ENCODE results near the gene GTF2IRD1.
"Not testable (repeated sequence)": the region's sequence is repeated elsewhere in the genome, so short reads cannot be mapped to it uniquely, and the experiment has no call there.

GTF2IRD1 gene

GRCh38 chr7:74474271-74474865, 20.7 kb downstream of the GTF2IRD1 start:
- DNase-seq, result no peak

DNA sequence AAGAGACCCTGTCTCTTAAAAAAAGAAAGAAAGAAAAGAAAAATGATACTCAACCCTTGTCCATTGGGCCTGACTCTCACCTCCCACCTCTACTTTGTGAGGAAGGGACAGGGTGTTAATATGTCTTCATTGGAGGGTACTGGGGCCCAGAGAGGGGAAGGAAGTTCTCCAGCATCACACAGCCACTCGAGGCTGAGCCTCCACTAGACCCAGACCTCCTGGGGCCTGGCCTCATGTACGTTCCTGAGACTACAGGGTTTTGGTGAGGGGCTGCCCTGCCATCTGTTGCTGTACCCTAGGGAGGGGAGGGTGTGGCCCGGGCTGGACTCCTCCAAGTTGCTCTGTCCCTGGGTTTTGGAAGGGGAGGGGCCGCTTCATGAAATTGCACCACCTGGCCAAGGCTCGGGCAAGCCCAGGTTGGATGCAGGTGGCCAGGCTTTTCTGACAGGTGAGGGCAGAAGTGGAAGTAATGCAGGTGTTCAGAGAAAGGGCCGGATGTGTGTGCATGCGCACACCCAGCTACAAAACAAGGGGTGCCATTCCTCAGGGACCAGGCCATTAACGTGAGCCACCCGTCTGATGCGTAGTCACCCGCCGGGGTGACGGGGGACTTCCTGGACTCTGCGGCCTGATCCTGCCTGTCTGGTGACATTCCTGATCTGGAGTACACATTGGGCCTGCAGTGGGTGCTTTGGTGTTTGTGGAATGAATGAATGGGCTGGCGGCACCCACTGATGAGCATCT, 21.7 kb downstream of the GTF2IRD1 start:
- no peak for DNase-seq

- DNase-seq, result no peak
These were observed 22.3 kb downstream of the GTF2IRD1 start for GRCh38 chr7:74475987-74476350.

GRCh38 chr7:74476626-74477025, 22.9 kb downstream of the GTF2IRD1 start:
- no peak for DNase-seq

DNA sequence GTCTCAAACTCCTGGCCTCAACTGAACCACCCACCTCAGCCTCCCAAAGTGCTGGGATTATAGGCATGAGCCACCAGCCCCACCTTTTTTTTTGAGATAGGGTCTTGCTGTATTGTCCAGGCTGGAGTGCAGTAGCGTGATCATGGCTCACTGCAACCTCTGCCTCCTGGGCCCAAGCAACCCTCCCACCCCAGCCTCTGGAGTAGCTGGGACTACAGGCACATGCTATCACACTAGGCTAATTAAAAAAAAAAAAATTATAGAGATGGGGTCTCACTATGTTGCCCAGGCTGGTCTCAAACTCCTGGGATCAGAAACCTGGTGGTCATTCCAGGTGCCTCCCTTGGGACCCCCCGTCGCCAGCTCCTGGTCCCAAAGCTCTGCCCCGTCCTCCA, 25.0 kb downstream of the GTF2IRD1 start:
- DNase-seq, result no peak

DNA sequence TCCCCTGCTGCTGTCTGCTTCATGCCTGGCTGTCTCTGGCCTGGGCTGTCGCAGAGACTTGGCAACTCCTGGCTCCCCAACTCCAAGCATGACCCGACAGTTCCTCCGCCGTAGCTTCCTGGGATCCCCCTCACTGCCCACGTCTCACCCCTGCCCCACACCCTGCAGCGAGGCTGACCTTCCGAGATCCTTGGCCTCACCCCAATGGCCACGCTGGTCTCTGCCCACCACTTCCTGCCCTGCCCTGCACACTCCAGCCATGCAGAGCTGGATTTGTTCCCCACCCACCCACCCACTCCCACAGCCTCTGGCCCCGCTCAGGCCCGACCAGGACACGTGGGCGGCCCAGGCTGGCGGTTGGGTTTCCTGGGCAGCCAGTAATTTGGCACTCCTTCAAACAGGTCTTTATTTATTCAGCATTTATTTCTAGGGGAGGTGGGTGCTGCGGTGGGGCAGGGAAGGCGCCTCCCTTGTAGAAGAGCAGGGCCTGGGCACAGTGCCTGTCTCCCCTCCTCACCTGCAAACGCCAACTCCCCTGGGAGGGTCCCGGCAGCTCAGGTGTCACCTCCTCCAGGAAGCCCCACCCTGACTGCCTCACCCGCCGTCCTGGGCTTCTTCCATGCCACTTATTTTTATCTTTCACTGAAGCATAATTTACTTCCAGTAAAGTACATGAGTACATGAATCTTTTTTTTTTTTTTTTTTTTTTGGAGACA, 25.5 kb downstream of the GTF2IRD1 start:
- no peak for DNase-seq

- DNase-seq, result no peak
These were observed 26.5 kb downstream of the GTF2IRD1 start for GRCh38 chr7:74479961-74480829.

DNA sequence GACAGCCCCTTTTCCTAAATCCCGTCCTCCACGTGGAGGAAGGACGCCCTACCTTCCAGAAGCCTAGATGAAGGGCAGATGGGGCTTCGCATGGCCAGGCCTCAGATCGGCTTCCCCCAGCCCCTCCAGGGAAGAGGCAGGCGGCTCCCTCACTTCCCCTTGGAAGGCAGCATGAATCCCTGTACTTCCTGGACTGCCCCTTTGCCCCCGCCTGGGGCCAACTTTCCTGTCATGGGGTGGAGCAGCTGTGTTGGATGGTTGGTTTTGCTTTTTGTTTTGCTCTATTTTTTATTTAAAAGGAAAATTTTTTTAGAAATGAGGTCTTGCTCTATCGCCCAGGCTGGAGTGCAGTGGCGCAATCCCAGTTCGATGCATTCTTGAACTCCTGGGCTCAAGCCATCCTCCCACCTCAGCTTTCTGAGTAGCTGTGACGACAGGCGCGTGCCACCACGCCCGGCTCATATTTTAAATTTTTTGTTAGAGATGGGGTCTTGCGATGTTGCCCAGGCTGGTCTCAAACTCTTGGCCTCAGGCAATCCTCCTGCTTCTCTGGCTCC, 27.2 kb downstream of the GTF2IRD1 start:
- DNase-seq, result no peak

GRCh38 chr7:74481458-74482196, 27.9 kb downstream of the GTF2IRD1 start:
- no peak for DNase-seq

DNA sequence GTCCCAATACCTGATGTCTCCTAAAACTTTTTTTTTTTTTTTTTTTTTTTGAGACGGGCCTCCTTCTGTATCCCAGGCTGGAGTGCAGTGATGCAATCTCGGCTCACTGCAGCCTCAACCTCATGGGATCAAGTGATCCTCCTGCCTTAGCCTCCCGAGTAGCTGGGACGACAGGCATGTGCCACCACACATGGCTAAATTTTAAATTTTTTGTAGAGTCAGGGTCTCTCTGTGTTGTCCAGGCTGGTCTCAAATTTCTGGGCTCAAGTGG, 28.4 kb downstream of the GTF2IRD1 start:
- DNase-seq, result no peak

DNA sequence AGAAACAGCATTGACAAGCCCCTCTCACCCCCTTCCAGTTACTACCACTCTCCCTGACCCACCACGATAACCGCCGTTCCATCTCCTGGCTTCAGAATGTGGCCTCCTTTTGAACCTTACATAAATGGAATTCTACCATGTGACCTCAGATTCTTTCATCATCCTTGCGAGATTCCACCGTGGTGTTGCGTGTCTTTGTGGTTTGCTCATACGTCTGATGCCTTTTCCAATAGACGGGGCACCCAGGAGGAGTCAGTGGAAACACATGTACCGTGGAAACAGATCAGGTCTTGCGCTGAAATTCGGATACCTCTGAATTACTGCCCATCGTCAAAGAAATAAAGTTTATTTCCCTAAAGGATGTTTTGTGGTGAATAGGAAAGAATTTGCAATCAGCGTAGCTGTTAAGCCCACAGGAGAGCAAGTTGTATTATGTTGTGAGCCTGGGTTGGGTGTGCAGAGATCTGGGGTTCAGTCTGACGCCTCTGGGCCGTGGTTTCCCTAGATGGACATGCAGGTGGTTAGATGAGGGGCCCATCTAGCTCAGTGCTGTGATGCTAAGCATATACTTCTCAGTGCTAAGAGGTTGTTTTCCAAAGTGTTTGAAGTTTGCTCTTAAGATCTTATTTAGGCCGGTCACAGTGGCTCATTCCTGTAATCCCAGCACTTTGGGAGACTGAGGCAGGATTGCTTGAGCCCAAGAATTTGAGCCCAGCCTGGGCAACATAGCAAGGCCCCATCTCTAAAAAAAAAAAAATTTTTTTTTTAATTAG, 29.1 kb downstream of the GTF2IRD1 start:
- no peak for DNase-seq

DNA sequence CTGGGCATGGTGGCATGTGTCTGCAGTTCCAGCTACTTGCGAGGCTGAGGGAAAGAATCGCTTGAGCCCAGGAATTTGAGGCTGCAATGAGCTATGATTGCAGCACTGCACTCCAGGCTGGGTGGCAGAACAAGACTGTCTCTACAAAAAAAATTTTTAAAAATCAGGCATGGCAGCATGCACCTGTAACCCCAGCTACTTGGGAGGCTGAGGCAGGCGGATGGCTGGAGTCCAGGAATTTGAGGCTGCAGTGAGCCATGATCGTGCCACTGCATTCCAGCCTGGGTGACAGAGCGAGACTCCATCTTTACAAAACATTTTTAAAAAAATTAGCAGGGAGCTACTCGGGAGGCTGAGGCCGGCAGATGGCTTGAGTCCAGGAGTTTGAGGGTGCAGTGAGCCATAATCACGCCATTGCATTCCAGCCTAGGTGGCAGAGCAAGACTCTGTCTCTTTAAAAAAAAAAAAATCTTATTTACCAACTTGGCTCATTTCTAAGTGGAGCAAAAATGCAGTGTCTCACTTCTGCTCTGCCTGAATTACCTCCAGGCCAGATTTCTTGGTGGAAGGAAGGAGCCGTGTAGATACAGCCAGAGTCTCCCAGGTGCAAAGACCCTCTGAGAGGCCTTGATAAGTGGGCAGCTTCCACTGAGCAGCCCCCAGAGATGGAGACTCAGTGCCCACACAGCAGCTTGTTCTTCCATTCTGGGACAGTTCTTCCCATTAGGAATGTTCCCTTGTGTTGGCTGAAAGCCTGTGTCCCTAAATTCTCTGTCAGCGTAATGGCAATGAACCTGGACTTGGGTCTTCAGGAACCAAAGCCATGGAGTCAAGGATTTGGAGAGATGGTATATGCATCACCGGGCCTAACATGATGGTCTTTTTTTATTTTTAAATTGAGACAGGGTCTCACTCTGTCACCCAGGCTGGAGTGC, 30.0 kb downstream of the GTF2IRD1 start:
- DNase-seq, result no peak

DNA sequence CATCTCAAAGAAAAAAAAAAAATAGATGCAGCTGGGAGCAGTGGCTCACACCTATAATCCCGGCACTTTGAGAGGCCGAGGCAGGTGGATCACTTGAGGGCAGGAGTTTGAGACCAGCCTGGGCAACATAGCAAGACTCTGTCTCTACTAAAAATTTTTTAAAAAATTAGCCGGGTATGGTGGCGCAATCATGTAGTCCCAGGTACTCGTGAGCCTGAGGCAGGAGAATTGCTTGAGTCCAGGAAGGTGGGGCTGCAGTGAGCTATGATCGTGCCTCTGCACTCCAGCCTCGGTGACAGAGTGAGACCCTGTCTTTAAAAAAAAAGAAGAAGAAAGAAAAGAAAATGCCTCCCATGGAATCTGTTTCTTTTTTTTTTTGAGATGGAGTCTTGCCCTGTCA, 31.9 kb downstream of the GTF2IRD1 start:
- no peak for DNase-seq

GRCh38 chr7:74488518-74489030, 34.9 kb downstream of the GTF2IRD1 start:
- DNase-seq, result not testable (repeated sequence)

- DNase-seq, result no peak
These were observed 36.6 kb downstream of the GTF2IRD1 start for GRCh38 chr7:74489997-74490945.

DNA sequence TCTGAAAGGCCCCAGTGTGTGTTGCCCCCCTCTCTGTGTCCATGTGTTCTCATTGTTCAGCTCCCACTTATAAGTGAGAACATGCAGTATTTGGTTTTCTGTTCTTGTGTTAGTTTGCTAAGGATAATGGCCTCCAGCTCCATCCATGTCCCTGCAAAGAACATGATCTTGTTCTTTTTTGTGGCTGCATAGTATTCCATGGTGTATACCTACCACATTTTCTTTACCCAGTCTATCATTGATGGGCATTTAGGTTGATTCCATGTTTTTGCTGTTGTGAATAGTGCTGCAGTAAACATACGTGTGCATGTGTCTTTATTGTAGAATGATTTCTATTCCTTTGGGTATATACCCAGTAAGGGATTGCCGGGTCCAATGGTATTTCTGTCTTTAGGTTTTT, 37.8 kb downstream of the GTF2IRD1 start:
- not testable (repeated sequence) for DNase-seq

- no peak for DNase-seq
These were observed 39.6 kb downstream of the GTF2IRD1 start for GRCh38 chr7:74493295-74493694.

- DNase-seq, result no peak
These were observed 40.4 kb downstream of the GTF2IRD1 start for GRCh38 chr7:74494076-74494548.
